ENCODE results near the gene SFMBT2. TPM values are rescaled to one million over a fixed set of nuclear protein-coding genes. Genes with fewer than 3 reads are reported as not detected.

SFMBT2 gene
- total RNA-seq, 1 experiment from 2014 or later: 7.4 TPM

GRCh38 chr10:7146189-7146588 lies 264.6 kb downstream of the SFMBT2 start:
- CTCF ChIA-PET: no interaction called here
- intact Hi-C loops (cut with micrococcal nuclease): no loop called here
- H3K27ac Mint-ChIP-seq (ENCODE audit: low read depth, unreplicated experiment): no peak overlapping the region
- POLR2A ChIA-PET: no interaction called here
- TF ChIP-seq CTCF (IDR thresholded peaks at IDR 0.05; ENCODE audit: unreplicated experiment): no peak
- no peak overlapping the region for H3K4me3 Mint-ChIP-seq (ENCODE audit: unreplicated experiment)
- DNase-seq (ENCODE audit: unreplicated experiment): no peak
- H3K36me3 Mint-ChIP-seq (ENCODE audit: insufficient read depth, unreplicated experiment): no peaks in the 10 kb centered on the region
- BruUV-seq (replicated peaks): no TSS peak
- no peaks in the 10 kb centered on the region for H3K4me1 Mint-ChIP-seq (ENCODE audit: insufficient read depth, unreplicated experiment)
- H3K9me3 Mint-ChIP-seq (ENCODE audit: unreplicated experiment): no peaks in the 10 kb centered on the region
- peaks cover 42% of the 10 kb centered on the region for H3K27me3 Mint-ChIP-seq (ENCODE audit: insufficient read depth, unreplicated experiment)

- no TSS peak for BruUV-seq (replicated peaks)
- Mint-ChIP-seq H3K36me3 (ENCODE audit: insufficient read depth, unreplicated experiment) (no peaks in the 10 kb centered on the region), H3K4me1 (ENCODE audit: insufficient read depth, unreplicated experiment) (no peaks in the 10 kb centered on the region), H3K27me3 (ENCODE audit: insufficient read depth, unreplicated experiment) (peaks cover 63% of the 10 kb centered on the region), H3K9me3 (ENCODE audit: unreplicated experiment) (no peaks in the 10 kb centered on the region), H3K4me3 (ENCODE audit: unreplicated experiment) (no peak overlapping the region), H3K27ac (ENCODE audit: low read depth, unreplicated experiment) (no peak overlapping the region)
- no peak for TF ChIP-seq CTCF (IDR thresholded peaks at IDR 0.05; ENCODE audit: unreplicated experiment)
- ChIA-PET CTCF (no interaction called here), POLR2A (interaction anchor here (0.5 to 0.7 kb wide), 3 partner anchors 12 to 27 kb away, joined by 3 to 4 read pairs (median 4); no protein-coding TSS in a partner anchor)
- intact Hi-C loops (cut with micrococcal nuclease): no loop called here
- DNase-seq (ENCODE audit: unreplicated experiment): no peak
These were observed 274.8 kb downstream of the SFMBT2 start for GRCh38 chr10:7136016-7136415.

GRCh38 chr10:7135188-7135587 lies 275.6 kb downstream of the SFMBT2 start:
- POLR2A ChIA-PET: no interaction called here
- intact Hi-C loops (cut with micrococcal nuclease): no loop called here
- no peak overlapping the region for H3K4me3 Mint-ChIP-seq (ENCODE audit: unreplicated experiment)
- H3K36me3 Mint-ChIP-seq (ENCODE audit: insufficient read depth, unreplicated experiment): no peaks in the 10 kb centered on the region
- TF ChIP-seq CTCF (IDR thresholded peaks at IDR 0.05; ENCODE audit: unreplicated experiment): no peak
- peaks cover 64% of the 10 kb centered on the region for H3K27me3 Mint-ChIP-seq (ENCODE audit: insufficient read depth, unreplicated experiment)
- H3K4me1 Mint-ChIP-seq (ENCODE audit: insufficient read depth, unreplicated experiment): no peaks in the 10 kb centered on the region
- H3K9me3 Mint-ChIP-seq (ENCODE audit: unreplicated experiment): no peaks in the 10 kb centered on the region
- DNase-seq (ENCODE audit: unreplicated experiment): no peak
- no peak overlapping the region for H3K27ac Mint-ChIP-seq (ENCODE audit: low read depth, unreplicated experiment)
- CTCF ChIA-PET: interaction anchor here (0.7 to 1.9 kb wide), 4 partner anchors 14 to 282 kb away, joined by 3 to 6 read pairs (median 4); partner anchors contain the start of gene SFMBT2
- no TSS peak for BruUV-seq (replicated peaks)

GRCh38 chr10:7134448-7134847 lies 276.4 kb downstream of the SFMBT2 start:
- ChIA-PET CTCF (interaction anchor here (0.6 to 1.9 kb wide), 4 partner anchors 13 to 492 kb away, joined by 3 to 6 read pairs (median 4); partner anchors contain the start of gene SFMBT2), POLR2A (interaction anchor here (0.5 kb wide), 1 partner anchor 525 kb away, joined by 3 read pairs; no protein-coding TSS in a partner anchor)
- intact Hi-C loops (cut with micrococcal nuclease): no loop called here
- no peak overlapping the region for H3K4me3 Mint-ChIP-seq (ENCODE audit: unreplicated experiment)
- no peaks in the 10 kb centered on the region for H3K4me1 Mint-ChIP-seq (ENCODE audit: insufficient read depth, unreplicated experiment)
- no peak for DNase-seq (ENCODE audit: unreplicated experiment)
- H3K9me3 Mint-ChIP-seq (ENCODE audit: unreplicated experiment): no peaks in the 10 kb centered on the region
- H3K36me3 Mint-ChIP-seq (ENCODE audit: insufficient read depth, unreplicated experiment): no peaks in the 10 kb centered on the region
- peaks cover 64% of the 10 kb centered on the region for H3K27me3 Mint-ChIP-seq (ENCODE audit: insufficient read depth, unreplicated experiment)
- H3K27ac Mint-ChIP-seq (ENCODE audit: low read depth, unreplicated experiment): no peak overlapping the region
- no peak for TF ChIP-seq CTCF (IDR thresholded peaks at IDR 0.05; ENCODE audit: unreplicated experiment)
- no TSS peak for BruUV-seq (replicated peaks)
